ENCODE results near the gene ZNF891.

The ZNF891 gene

DNA sequence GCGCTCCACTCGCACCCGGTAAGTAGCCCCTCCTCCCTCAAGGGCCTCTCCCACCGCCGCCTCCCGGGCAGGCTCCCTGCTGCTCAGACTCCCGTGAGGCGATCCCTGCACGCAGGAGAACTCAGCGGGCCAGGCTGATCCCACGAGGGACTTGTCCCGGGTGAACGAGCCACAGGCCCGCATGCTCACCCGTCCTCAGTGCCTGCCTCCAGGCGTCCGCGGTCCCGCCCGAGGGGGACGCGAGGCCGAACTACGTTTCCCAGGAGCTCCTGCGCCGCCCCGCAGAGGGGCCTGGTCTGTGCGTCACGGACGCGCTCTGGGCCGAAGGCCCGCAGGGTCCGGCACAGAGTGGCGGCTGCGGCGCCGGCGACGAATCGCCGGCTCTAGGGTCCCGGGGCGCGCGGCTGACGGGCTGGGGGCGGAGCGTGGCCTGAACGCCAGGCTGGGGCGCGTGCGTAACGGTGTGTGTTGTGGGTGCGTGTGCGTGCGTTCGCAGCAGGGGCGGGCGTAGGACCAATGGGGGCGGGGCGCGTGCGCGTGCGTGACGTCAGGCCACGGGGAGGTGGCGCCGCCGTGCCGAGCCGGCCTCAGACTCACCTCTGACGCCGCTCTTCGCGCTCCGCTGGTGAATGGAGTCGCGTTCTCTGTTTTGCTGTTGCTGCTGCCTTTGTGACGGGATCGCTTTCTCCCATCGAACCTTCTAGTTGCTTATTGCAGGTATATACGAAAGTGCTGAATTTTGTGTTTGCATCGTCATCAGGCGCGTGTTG, at the start of gene ZNF891, which contains the start of gene ZNF10:
Gene ZNF891, minus strand, starts transcription at position 237 of the 770 bp plus-strand sequence. CDS start 8,356 bp downstream, outside the sequence.
Gene ZNF10, plus strand, starts transcription at position 590 of the 770 bp plus-strand sequence. CDS start 13,866 bp downstream, outside the sequence.
- TF ChIP-seq ZFX (IDR thresholded peaks at IDR 0.05) = peak; percentile 68
- TF ChIP-seq, protein P1, sequence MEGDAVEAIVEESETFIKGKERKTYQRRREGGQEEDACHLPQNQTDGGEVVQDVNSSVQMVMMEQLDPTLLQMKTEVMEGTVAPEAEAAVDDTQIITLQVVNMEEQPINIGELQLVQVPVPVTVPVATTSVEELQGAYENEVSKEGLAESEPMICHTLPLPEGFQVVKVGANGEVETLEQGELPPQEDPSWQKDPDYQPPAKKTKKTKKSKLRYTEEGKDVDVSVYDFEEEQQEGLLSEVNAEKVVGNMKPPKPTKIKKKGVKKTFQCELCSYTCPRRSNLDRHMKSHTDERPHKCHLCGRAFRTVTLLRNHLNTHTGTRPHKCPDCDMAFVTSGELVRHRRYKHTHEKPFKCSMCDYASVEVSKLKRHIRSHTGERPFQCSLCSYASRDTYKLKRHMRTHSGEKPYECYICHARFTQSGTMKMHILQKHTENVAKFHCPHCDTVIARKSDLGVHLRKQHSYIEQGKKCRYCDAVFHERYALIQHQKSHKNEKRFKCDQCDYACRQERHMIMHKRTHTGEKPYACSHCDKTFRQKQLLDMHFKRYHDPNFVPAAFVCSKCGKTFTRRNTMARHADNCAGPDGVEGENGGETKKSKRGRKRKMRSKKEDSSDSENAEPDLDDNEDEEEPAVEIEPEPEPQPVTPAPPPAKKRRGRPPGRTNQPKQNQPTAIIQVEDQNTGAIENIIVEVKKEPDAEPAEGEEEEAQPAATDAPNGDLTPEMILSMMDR (conservative IDR thresholded peaks at IDR 0.05) = no peak
- peak within 1 kb of the TSS; percentile 82 for H3K27ac ChIP-seq

DNA sequence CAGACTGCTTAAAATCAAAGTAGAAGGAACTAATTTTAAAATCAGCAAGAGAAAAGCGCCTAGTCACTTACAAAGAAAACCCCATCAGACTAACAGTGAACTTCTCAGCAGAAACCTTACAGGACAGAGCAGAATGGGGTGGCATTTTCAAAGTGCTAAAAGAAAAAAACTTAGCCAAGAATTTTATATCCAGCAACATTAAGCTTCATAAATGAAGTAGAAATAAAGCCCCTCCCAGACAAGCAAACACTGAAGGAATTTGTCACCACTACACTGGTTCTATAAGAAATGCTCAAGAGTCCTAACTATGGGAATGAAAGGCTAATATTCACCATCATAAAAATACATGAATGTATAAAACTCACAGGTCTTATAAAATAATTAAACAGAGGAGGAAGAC, 44.8 kb upstream of the ZNF891 start:
- H3K27ac ChIP-seq = no peak overlapping the region

DNA sequence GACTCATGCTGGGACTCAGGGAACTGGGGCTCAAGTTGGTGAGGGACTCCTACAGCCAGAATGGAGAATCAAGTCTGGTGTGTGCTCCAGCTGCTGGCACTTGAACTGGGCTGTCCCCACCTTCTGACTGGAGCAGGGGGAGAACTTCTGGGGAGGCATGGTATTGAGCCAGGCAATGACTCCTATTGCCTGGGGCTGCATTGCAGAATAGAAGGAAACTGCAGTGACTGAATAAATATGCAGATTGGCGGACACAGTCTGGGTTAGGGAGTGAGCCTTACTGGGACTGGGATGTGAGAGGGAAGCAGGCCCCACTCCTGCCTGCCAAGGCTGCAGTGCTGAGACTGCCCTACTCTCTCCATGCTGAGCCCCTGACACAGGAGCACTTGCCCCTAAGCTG, 42.4 kb upstream of the ZNF891 start:
- no peak overlapping the region for H3K27ac ChIP-seq
- TF ChIP-seq, protein P1 (conservative IDR thresholded peaks at IDR 0.05) = no peak
- no peak for TF ChIP-seq ZFX (IDR thresholded peaks at IDR 0.05)

More for the DNA sequence above, 44.8 kb upstream of the ZNF891 start:
- TF ChIP-seq ZFX (IDR thresholded peaks at IDR 0.05) = no peak
- TF ChIP-seq, protein P1 (conservative IDR thresholded peaks at IDR 0.05) = no peak

DNA sequence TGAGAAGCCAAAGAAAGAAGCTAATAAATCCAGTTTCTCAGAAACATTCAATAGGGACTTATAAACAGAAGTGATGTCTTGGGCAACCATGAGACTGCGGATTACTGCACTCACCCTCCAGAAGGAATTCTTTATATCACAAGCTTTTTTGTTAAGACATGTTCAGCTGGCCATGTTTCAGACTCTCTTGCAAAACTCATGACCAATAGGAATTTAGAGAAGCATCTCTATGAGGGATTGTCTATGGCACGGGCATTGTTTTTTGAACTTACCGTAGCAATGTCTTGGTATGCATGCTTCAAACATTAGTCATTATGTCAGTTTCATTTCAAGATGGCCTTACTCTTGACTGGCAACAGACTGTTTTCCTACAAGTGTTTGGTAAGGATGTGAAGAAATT, 35.7 kb upstream of the ZNF891 start:
- H3K27ac ChIP-seq = no peak overlapping the region
- TF ChIP-seq ZFX (IDR thresholded peaks at IDR 0.05) = no peak
- TF ChIP-seq, protein P1 (conservative IDR thresholded peaks at IDR 0.05) = no peak

DNA sequence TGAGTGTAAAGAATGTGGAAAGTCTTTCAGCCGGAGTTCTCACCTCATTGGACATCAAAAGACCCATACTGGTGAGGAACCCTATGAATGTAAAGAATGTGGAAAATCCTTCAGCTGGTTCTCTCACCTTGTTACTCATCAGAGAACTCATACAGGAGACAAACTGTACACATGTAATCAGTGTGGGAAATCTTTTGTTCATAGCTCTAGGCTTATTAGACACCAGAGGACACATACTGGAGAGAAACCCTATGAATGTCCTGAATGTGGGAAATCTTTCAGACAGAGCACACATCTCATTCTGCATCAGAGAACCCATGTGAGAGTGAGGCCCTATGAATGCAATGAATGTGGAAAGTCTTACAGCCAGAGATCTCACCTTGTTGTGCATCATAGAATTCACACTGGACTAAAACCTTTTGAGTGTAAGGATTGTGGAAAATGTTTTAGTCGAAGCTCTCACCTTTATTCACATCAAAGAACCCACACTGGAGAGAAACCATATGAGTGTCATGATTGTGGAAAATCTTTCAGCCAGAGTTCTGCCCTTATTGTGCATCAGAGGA, 26.1 kb upstream of the ZNF891 start:
- no peak overlapping the region for H3K27ac ChIP-seq
- TF ChIP-seq, protein P1 (conservative IDR thresholded peaks at IDR 0.05) = no peak
- TF ChIP-seq ZFX (IDR thresholded peaks at IDR 0.05) = no peak

DNA sequence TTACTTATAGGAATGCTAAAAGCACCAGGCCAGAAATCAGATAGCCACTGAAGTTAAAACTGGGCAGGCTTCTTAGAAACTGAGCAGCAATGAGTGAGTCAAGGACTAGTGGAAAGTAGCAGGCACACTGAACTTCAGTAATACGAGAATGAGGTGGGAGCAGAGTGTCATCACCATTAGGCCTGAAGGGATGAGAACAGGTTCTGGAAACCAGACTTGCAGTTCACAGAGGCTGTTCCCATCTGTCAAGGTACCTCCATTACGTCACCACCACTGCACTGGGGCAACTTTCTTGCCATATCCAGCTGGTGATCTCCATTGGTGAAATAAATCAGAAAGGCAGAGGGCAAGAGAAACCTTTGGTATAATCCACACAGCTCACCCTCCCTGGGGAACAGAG, 15.9 kb upstream of the ZNF891 start:
- TF ChIP-seq, protein P1 (conservative IDR thresholded peaks at IDR 0.05) = no peak
- no peak for TF ChIP-seq ZFX (IDR thresholded peaks at IDR 0.05)
- no peak overlapping the region for H3K27ac ChIP-seq

DNA sequence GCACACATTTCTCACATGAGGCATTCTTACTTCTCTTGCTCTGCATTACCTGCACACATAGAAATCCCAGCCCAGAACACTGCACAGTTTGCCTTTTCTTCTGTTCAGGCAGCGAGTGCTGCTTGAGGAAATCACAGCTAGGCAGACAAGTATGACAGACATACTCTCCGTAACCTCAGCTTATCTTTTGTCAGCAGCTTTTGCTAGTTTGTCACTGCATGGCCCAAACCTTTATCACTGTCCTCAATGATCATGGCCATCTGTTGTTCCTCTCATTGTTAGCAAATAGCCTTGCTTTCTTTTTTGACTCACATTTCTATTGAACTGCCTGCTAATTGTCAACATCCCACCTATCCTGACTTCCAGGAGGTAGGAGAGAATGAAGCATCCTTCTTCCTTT, 5.7 kb upstream of the ZNF891 start:
- no peak overlapping the region for H3K27ac ChIP-seq
- no peak for TF ChIP-seq ZFX (IDR thresholded peaks at IDR 0.05)
- TF ChIP-seq, protein P1 (conservative IDR thresholded peaks at IDR 0.05) = no peak

All from C4-2B (cell line).